Measurements from ENCODE around the gene TBPL2.
"Not testable (repeated sequence)": the region's sequence is repeated elsewhere in the genome, so short reads cannot be mapped to it uniquely, and the experiment has no call there.

TBPL2 gene

GRCh38 chr14:55440385-55440784, at the start of gene TBPL2:
TBPL2 (minus strand) TSS chr14:55440616; CDS start chr14:55440449, 167 bp downstream.
- no peak for DNase-seq

GRCh38 chr14:55488204-55488603, 47.8 kb upstream of the TBPL2 start:
- no peak for DNase-seq

- no peak for DNase-seq
Measured at GRCh38 chr14:55482936-55483605, 42.7 kb upstream of the TBPL2 start.

- DNase-seq, result no peak
Measured at GRCh38 chr14:55481769-55482168, 41.4 kb upstream of the TBPL2 start.

- no peak for DNase-seq
Measured at GRCh38 chr14:55477680-55478079, 37.3 kb upstream of the TBPL2 start.

GRCh38 chr14:55476448-55476847, 36.0 kb upstream of the TBPL2 start:
- DNase-seq, result peak; percentile 80

GRCh38 chr14:55473786-55474185, 33.4 kb upstream of the TBPL2 start:
- no peak for DNase-seq

- no peak for DNase-seq
Measured at GRCh38 chr14:55470025-55470424, 29.6 kb upstream of the TBPL2 start.

- no peak for DNase-seq
Measured at GRCh38 chr14:55467307-55467706, 26.9 kb upstream of the TBPL2 start.

GRCh38 chr14:55458800-55459515, 18.5 kb upstream of the TBPL2 start:
- DNase-seq, result no peak

GRCh38 chr14:55457496-55457895, 17.1 kb upstream of the TBPL2 start:
- no peak for DNase-seq

- not testable (repeated sequence) for DNase-seq
Measured at GRCh38 chr14:55456411-55456810, 16.0 kb upstream of the TBPL2 start.

- peak; percentile 89 for DNase-seq
Measured at GRCh38 chr14:55454264-55455002, 14.0 kb upstream of the TBPL2 start.

GRCh38 chr14:55451950-55452349, 11.5 kb upstream of the TBPL2 start:
- no peak for DNase-seq

GRCh38 chr14:55451398-55451797, 11.0 kb upstream of the TBPL2 start:
- no peak for DNase-seq

- DNase-seq, result no peak
Measured at GRCh38 chr14:55450987-55451386, 10.6 kb upstream of the TBPL2 start.

- no peak for DNase-seq
Measured at GRCh38 chr14:55450539-55450938, 10.1 kb upstream of the TBPL2 start.

- DNase-seq, result no peak
Measured at GRCh38 chr14:55450124-55450523, 9.7 kb upstream of the TBPL2 start.

GRCh38 chr14:55449116-55449515, 8.7 kb upstream of the TBPL2 start:
- DNase-seq, result no peak

- DNase-seq, result no peak
Measured at GRCh38 chr14:55448141-55448614, 7.8 kb upstream of the TBPL2 start.

- DNase-seq, result no peak
Measured at GRCh38 chr14:55446833-55447232, 6.4 kb upstream of the TBPL2 start.

- peak; percentile 96 for DNase-seq
Measured at GRCh38 chr14:55446127-55446736, 5.8 kb upstream of the TBPL2 start.

GRCh38 chr14:55441286-55441685, 870 bp upstream of the TBPL2 start:
- DNase-seq, result no peak

Data from hematopoietic multipotent progenitor cell treated with erythropoietin and hydrocortisone succinate and interleukin-3 and kit ligand, for 6 days (in vitro differentiated cells).